GM19099 (cell line): Measurements from ENCODE around the gene SH3BP5L.

Source experiments
- POLR2A ChIP-seq: IDR thresholded peaks from 3 replicates; pipeline ENCODE4 v1.6.1; 2011; ENCODE audit warnings: low read depth; ENCODE audit not compliant: insufficient read length; ENCODE audit errors: extremely low read depth

SH3BP5L gene

DNA sequence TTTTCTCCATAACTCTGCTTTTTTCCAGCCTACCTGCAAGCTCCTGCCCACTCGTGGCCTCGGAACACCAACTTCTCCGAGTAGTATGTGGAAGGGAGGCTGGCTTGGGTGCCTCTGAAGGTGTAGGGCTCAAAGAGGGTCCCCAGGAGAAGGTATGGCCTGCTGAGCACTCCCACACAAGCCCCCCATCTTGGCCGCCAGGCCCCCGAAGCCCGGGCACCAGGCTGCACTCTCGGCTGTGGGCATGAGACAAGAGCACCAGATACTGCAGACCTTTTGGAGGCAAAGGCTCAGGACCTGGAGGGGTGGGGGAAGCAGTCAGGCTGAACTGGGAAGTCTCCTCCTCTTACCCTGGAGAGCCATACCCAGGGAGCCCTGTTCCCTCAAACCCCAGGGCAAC is 31.5 kb upstream of the SH3BP5L start:
- no peak for TF ChIP-seq POLR2A

DNA sequence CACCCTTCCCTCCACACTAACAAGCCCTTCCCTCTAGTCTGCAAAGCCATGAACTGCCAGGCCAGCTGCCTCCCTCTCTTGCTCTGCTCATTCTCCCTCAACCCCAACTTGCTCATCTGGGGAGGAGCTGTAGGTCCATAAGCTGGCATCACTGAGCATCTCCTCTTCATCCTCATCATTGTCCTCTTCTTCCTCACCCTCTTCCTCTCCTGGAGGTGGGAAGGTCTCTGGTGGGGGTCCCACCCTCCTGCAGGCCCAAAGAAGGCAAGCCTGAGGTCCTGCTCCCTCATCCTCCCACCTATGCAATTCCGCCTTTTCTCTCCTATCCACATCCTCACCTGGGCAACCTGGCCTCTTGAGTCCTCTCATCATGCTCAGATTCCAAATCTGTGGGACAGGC is 30.5 kb upstream of the SH3BP5L start:
- TF ChIP-seq POLR2A: no peak

GRCh38 chr1:248855580-248855979 is 29.9 kb upstream of the SH3BP5L start:
- TF ChIP-seq POLR2A: no peak

DNA sequence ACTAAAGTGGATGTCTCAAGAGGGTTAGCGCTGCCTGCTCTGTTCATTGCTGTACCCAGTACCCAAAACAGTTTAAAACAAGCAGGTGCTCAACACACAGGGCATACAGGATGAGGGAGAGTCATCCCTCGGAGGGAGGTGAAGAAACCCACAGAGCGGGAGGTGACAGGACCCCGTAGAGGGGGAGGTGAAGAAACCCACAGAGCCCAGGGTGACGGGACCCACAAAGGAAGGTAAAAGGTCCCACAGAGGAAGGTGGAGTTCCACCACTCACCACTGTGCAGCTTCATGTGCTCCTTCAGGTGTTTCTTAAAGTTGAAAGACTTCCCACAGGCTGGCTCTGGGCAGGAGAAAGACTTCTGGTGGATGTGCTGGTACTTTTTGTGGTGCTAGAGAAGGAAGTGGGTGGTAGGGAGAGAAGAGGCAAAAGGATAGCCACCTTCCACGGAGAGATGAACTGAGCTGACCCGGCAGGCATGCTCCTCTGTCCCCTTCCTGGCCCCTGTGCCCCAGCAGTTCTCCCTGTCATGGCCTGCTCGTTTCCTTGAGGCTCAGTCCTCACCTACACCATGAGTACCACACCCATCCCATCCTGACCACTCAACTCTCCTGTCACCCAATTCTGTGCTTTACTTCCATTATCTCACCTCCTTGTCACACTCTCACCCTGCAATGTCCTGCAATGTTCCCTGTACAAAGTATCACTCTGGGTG is 28.1 kb upstream of the SH3BP5L start:
- TF ChIP-seq POLR2A: no peak

DNA sequence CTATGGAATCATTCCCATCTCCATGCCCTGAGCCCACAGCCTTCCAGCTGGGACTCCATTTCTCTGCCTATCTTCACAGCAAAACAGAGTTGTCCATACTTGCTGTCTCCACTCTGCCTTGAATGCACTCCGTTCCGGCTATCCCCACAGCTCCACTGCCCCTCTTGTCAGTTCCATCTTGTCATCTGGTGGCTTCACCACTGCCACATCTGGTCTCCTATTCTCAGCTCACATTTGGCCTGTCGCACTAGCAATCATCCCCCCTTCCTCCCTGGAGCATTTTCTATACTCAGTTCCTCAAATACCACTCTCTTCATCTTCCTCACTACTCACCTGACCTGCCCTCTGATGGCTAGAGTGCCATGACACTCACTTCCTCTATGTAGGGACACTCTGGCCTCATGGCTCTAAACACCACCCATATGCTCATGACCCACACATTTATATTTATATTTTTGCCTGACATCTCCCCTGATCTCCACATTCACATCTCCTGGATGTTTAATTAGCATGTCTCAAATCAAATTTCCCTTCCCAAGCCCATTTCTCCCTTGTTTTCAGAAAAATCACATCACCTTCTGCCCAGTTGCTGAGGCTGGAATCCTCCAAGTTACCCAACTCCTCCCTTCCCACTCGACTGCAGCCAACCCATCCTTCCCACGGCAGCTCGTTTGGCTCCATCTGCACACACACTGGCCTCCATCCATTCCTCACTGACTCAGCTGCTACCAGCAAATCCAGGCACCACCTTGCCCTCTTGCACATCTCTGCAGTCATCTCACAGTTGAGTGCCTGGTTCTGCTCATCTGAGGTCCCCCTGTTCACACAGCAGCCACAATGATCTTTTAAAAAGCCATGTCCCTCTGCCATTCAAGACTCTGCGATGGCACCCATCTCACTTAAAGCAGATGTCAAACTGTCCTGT is 27.0 kb upstream of the SH3BP5L start:
- TF ChIP-seq POLR2A: no peak

- TF ChIP-seq POLR2A: no peak
Observed at GRCh38 chr1:248851390-248851789, 25.7 kb upstream of the SH3BP5L start.

- TF ChIP-seq POLR2A: no peak
Observed at GRCh38 chr1:248850536-248851251, 25.0 kb upstream of the SH3BP5L start.

GRCh38 chr1:248850124-248850523 is 24.4 kb upstream of the SH3BP5L start:
- no peak for TF ChIP-seq POLR2A

DNA sequence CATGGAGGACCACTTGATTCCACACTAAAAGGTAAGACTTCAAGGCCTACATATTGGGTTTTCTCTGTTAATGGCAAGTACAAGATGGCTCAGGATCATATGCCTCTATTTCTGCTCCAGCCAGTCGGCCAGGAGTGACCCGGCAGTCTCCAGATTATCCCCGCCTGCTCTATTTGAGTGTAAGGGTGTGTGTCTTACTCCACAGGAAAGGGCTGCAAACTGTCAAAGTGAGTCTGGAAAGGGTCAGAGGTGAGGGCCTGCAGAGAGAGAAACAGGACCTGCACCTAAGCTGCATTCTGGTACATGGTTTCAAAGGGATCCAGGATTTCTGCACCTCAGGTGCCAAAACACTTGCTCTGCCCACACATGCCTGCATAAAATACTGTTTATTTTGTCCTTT is 23.9 kb upstream of the SH3BP5L start:
- TF ChIP-seq POLR2A: no peak

GRCh38 chr1:248849152-248849551 is 23.4 kb upstream of the SH3BP5L start:
- no peak for TF ChIP-seq POLR2A

- TF ChIP-seq POLR2A: no peak
Observed at GRCh38 chr1:248848602-248849001, 22.9 kb upstream of the SH3BP5L start.

DNA sequence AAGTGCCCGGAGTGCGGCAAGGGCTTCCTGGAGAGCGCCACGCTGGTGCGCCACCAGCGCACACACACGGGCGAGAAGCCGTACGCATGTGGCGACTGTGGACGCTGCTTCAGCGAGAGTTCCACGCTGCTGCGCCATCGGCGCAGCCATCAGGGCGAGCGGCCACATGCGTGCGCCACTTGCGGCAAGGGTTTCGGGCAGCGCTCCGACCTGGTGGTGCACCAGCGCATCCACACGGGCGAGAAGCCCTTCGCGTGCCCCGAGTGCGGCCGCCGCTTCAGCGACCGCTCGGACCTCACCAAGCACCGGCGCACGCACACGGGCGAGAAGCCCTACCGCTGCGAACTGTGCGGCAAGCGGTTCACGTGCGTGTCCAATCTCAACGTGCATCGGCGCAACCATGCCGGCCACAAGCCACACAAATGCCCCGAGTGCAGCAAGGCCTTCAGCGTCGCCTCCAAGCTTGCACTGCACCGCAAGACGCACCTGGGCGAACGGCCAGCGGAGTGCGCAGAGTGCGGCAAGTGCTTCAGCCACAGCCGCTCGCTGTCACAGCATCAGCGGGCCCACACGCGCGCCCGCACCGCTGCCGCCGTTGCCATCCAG is 22.3 kb upstream of the SH3BP5L start:
- TF ChIP-seq POLR2A: no peak

DNA sequence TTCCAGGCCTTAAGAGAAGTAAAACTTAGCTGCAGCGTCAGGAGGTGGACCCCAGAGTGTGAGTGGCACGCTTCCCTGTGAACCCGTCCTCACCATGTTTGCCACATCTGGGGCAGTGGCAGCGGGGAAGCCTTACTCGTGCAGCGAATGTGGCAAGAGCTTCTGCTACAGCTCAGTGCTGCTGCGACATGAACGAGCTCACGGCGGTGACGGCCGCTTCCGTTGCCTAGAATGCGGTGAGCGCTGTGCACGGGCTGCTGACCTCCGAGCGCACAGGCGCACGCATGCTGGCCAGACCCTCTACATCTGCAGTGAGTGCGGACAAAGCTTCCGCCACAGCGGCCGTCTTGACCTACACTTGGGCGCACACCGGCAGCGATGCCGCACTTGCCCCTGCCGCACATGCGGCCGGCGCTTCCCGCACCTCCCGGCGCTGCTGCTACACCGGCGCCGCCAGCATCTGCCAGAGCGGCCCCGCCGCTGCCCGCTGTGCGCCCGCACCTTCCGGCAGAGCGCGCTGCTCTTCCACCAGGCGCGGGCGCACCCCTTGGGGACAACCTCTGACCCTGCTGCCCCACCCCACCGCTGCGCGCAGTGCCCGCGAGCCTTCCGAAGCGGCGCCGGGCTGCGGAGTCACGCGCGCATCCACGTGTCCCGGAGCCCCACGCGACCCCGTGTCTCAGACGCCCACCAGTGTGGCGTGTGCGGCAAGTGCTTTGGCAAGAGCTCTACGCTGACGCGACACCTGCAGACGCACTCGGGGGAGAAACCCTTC is 21.7 kb upstream of the SH3BP5L start:
- no peak for TF ChIP-seq POLR2A

- no peak for TF ChIP-seq POLR2A
Observed at GRCh38 chr1:248844526-248844925, 18.8 kb upstream of the SH3BP5L start.

GRCh38 chr1:248843687-248844086 is 18.0 kb upstream of the SH3BP5L start:
- TF ChIP-seq POLR2A: no peak

DNA sequence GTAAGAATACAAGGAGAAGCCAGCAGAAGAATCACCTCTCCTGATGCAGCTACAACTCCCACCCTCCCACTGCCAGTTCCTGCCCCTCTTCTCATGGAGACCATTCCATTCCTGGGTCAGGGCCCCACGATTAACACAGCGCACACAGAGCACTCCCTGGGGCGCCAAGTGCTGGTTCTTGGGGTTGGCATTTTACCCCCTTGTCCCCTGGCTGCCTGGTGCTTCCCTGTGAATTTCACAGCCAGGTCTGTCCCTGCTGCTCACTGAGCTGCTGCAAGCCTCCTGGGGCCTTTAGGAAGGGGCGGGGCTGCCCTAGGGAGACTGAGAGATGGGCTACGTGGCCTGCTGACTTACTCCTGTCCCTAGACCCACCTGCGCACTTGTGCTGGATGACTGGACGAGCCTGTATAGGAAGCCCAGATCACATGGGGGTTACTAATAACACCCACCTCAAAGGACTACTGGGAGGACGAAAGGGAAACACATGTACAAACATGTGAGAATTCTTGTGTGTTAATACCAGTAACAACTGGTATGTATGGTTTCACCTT is 17.1 kb upstream of the SH3BP5L start:
- no peak for TF ChIP-seq POLR2A
